Activated CD4-positive, alpha-beta T cell treated with anti-CD3 and anti-CD28 coated beads, Interleukin-2, amount 50 U/mL, for 24 hours (primary cell): ENCODE measurements around the gene GNG8.

Experiments used
- DNase-seq, 2 donors: peaks; one replicate each; pipeline ENCODE4 v3.0.0-alpha.2; 2020; ENCODE audit warnings: low read depth in 1 of 2, low spot score in 1 of 2

GNG8 gene

DNA sequence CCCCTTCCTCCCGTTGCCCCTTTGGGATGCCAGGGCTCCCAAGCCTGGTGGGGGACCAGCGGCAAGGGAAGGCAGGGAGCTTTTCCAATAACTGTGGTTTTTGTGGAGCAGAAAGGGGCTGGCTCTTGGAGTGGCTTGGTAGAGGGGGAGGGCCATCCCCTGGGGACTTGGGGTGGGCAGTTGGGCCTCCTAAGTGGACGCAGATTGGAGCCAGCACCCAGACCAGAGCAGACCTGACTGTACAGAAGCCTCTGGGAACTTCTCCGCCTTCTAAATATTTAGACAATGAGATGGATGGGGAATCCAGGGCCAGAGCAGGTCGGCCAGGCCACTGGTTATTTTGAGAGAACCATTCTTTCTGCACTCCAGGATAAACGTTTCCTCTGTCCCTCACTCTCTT lies 15.3 kb downstream of the GNG8 start:
- no peak for DNase-seq

DNA sequence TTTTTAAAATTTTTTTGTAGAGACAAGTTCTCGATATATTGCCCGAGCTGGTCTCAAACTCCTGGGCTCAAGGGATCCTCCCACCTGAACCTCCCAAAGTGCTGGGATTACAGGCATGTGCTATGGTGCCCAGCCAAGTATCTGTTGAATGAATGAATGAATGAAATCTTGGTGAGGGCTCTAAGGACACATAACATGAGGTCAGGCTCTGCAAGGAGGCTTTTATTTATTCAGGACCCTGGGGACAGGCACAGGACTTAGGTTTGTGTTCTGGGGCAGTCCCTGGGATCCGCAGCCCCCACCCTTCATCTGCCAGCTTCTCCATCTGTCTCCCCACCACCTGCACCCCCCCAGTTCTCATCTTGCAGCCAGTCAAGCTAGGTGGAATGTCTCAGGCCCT lies 15.7 kb downstream of the GNG8 start:
- DNase-seq: no peak

DNA sequence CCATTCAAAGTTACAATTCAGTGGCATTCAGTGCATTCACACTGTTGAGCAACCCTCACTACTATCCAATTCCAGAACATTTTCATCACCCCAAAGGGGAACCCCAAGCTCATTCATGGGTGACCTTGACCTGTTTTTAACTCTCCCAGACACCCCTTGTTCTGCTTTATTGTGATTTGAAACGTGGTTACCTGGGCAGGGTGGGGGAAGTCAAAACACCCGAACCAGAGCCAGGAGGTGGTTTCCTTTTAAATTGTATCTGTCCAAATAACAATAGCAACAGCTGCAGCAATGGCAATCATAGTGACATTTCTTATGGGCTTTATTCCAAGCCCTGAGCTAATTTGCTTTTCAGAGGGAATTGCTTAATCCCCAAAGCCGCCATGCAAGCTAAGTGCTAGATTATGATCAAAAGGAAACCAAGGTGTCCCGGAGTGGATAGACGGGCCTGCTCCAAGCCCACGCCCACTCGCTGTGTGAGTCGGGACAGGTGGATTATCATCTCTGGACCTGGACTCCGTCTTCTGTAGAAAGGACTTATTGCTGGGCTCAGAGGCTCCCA lies 17.3 kb downstream of the GNG8 start:
- no peak for DNase-seq

DNA sequence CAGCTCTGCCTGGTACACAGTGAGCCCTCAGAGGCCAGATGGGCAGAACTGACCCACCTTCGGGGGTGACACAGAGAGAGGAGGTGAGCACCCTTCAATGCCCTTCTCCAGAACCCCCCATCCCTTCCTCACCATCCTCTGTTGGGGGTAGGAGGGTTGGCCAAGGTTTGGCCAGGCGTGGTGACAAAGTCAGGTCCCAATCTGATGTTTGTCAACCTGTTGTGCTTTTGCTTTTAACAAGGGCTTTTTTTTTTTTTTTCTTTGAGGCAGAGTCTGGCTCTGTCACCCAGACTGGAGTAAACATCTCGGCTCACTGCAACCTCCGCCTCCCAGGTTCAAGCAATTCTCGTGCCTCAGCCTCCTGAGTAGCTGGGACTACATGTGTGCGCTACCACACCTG lies 18.4 kb downstream of the GNG8 start:
- DNase-seq: no peak

GRCh38 chr19:46616631-46617322 lies 19.2 kb downstream of the GNG8 start:
- no peak for DNase-seq

GRCh38 chr19:46615966-46616365 lies 20.0 kb downstream of the GNG8 start:
- no peak for DNase-seq

GRCh38 chr19:46614114-46614722 lies 21.8 kb downstream of the GNG8 start:
- peak; percentile 70 to 75 for DNase-seq

- DNase-seq: no peak
Measured at GRCh38 chr19:46613525-46613924, 22.5 kb downstream of the GNG8 start.

GRCh38 chr19:46611776-46612175 lies 24.2 kb downstream of the GNG8 start:
- DNase-seq: no peak

DNA sequence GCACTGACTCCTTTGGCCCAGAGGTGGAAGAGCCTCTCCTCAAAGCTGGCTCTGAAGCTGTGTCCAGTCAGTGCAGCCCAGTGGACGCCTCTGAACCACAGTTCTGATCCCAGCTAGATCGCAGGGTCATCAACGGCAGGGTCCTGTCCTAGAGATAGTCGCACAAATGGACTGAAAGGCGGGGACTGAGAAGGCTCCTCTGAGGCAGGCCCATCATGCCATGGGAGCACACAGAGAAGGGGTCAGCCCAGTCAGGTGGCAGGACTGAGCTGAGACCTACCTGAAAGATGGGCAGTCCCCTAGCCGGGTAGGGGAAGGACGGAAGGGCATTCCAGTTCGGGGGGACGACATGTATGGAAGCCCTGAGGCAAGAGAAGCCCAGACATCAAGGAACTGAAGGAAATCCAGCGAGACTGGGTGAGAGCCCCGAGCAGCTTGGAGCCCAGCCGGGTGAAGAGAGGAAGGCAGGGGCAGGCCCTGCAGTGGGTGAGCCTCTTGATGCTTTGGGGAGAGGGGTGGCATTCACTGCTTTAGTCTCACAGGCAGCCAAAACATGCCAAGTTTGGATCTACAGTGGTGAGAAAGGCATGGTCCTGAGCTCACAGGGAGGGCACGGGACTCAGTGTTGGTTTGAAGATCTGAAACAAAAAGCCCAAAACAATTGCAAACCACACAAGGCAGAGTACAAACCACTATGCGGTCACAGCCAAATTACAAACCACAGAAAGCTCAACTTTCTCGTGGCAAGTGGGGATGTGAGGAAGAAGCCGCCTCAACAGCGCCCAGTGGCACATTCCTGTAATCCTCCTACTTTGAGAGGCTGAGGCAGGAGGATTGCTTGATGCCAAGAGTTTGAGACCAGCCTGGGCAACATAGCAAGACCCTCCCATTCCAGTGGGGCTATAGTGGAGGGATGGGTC lies 24.9 kb downstream of the GNG8 start:
- DNase-seq: no peak

GRCh38 chr19:46610413-46610775 lies 25.6 kb downstream of the GNG8 start:
- no peak for DNase-seq

- no peak for DNase-seq
Measured at GRCh38 chr19:46609511-46610412, 26.2 kb downstream of the GNG8 start.

- no peak for DNase-seq
Measured at GRCh38 chr19:46608581-46609345, 27.2 kb downstream of the GNG8 start.

DNA sequence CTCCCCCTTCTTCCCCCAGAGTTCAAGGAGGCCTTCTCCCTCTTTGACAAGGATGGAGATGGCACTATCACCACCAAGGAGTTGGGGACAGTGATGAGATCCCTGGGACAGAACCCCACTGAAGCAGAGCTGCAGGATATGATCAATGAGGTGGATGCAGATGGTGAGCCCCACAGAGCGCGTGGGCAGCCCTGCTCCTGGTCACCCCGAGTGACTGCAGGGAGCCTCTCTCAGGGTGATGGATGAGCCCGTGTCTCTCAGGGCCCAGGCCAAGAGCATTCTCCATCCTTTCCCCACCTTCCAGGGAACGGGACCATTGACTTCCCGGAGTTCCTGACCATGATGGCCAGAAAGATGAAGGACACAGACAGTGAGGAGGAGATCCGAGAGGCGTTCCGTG lies 27.8 kb downstream of the GNG8 start:
- no peak for DNase-seq

DNA sequence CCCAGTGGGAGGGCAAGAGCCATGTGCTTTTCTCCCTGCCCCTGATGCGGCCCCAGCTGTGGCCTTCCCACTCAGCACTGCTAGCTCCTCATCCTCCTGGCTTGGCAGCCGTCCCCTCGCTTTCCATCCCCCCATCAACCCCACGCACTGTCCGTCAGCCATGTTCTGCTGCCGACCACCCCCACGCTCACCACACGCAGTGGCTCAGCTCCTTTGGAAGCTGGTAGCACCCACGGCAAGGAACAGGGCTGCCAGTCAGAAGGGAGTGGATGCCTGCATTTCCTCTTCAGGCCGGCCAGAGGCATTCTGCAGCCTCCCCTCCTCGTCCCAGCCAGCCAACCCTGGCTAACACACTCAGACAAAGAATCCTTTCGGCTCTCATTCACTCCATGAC lies 28.6 kb downstream of the GNG8 start:
- no peak for DNase-seq

- no peak for DNase-seq
Measured at GRCh38 chr19:46606681-46607447, 29.1 kb downstream of the GNG8 start.

- DNase-seq: no peak
Measured at GRCh38 chr19:46606019-46606418, 30.0 kb downstream of the GNG8 start.

DNA sequence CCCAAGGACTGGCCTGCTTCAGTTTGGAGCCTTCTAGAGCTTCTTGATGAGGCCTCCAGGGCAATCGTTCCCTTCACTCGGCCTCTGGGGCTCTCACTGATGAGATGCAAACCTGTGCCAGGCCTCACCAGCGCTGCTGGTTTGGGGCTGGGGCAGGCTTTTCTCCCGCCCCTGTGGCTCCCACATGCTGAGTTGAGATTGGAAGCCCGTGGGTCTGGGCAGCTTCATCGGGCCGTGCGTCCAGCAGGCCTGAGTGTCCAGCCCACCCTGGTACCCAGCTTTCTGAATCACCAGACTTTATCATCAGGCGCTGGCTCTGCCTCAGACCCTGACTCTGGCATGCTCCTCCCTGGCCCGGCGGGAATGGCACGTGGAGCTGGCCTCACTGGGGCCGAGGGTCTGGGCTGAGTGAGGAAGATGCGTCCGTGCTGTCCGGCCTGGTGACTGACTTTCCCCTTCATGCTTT lies 30.6 kb downstream of the GNG8 start:
- no peak for DNase-seq

DNA sequence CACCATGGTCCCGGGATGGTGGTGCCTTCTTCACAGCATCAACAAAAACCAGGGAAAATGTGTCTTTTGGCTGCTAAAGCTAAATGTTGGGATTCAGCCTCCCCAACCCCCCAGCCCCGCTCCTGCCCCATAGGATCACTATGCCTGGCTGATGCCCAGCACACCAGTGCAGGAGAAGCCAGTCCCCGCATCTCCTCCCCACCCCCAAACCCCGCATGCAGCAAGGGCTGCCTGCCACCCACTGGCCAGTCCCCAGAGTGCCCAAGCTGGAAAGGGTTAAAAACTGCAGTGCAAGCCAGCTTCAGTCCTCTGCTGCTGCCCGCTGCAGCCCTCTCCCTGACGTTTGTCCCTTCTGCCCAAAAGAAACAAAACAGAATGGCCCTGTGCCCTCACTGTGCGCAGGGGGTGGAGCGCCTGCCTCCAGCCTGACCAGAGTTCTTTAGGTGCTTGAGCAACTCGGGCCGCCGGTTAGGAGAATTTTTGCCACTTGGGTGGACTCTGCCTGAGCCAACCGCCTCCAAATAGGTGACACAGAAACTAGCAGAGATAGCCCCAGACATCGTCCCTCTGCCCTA lies 31.1 kb downstream of the GNG8 start:
- no peak for DNase-seq
